HEK293T (cell line): ENCODE measurements around the gene KNTC1.

Source experiments
- CTCF ChIA-PET: fragments of 350-600 bp; formaldehyde crosslinking; extraction: SDS; loops from one replicate; lab custom pipeline; 2021; ENCODE audit warnings: antibody characterized with exemption, inconsistent platforms; lab: Yijun Ruan, JAX
- POLR2A ChIA-PET: fragments of 350-600 bp; formaldehyde crosslinking; extraction: SDS; loops from one replicate; lab custom pipeline; 2020; ENCODE audit warnings: antibody characterized with exemption, inconsistent platforms; lab: Yijun Ruan, JAX
- DNase-seq: peaks from one replicate; pipeline ENCODE4 v3.0.0; 2012; ENCODE audit warnings: mixed read lengths; ENCODE audit errors: extremely low spot score
- ARNT ChIP-seq: fragments of 450-650 bp; IDR thresholded peaks from 2 replicates; pipeline ENCODE4 v1.6.1; 2017; ENCODE audit warnings: mild to moderate bottlenecking
- BHLHE40 ChIP-seq: fragments of 450-650 bp; IDR thresholded peaks from 2 replicates; pipeline ENCODE4 v1.6.1; 2016; ENCODE audit warnings: mild to moderate bottlenecking, moderate library complexity, borderline replicate concordance
- CTBP1 ChIP-seq: fragments of 450-650 bp; IDR thresholded peaks from 2 replicates; pipeline ENCODE4 v1.6.1; 2016; ENCODE audit warnings: borderline replicate concordance
- ELF4 ChIP-seq: fragments of 450-650 bp; IDR thresholded peaks from 2 replicates; pipeline ENCODE4 v1.6.1; 2017; ENCODE audit warnings: antibody characterized with exemption
- FOXA1 ChIP-seq: fragments of 450-650 bp; IDR thresholded peaks from 2 replicates; pipeline ENCODE4 v1.6.1; 2016; ENCODE audit warnings: mild to moderate bottlenecking
- FOXK2 ChIP-seq: fragments of 450-650 bp; IDR thresholded peaks from 2 replicates; pipeline ENCODE4 v1.6.1; 2016; ENCODE audit warnings: mild to moderate bottlenecking
- FOXM1 ChIP-seq: fragments of 450-650 bp; IDR thresholded peaks from 2 replicates; pipeline ENCODE4 v1.6.1; 2017; ENCODE audit warnings: mild to moderate bottlenecking, borderline replicate concordance
- HDGF ChIP-seq: fragments of 450-650 bp; IDR thresholded peaks from 2 replicates; pipeline ENCODE4 v1.6.1; 2017; ENCODE audit warnings: antibody characterized with exemption, borderline replicate concordance
- L3MBTL2 ChIP-seq: fragments of 450-650 bp; conservative IDR thresholded peaks from 2 replicates; pipeline ENCODE4 v1.6.1; 2016; ENCODE audit warnings: mild to moderate bottlenecking
- LEF1 ChIP-seq: fragments of 450-650 bp; IDR thresholded peaks from 2 replicates; pipeline ENCODE4 v1.6.1; 2017; ENCODE audit warnings: mild to moderate bottlenecking, borderline replicate concordance
- NFRKB ChIP-seq: fragments of 450-650 bp; IDR thresholded peaks from 2 replicates; pipeline ENCODE4 v1.6.1; 2016; ENCODE audit warnings: mild to moderate bottlenecking, moderate library complexity
- SP1 ChIP-seq: fragments of 450-650 bp; IDR thresholded peaks from 2 replicates; pipeline ENCODE4 v1.6.1; 2017
- SUZ12 ChIP-seq: fragments of 450-650 bp; IDR thresholded peaks from 2 replicates; pipeline ENCODE4 v1.6.1; 2016; ENCODE audit warnings: mild to moderate bottlenecking
- TARDBP ChIP-seq: fragments of 450-650 bp; IDR thresholded peaks from 2 replicates; pipeline ENCODE4 v1.6.1; 2016
- ZNF384 ChIP-seq: fragments of 450-650 bp; IDR thresholded peaks from 2 replicates; pipeline ENCODE4 v1.6.1; 2016
- TF ChIP-seq, protein P1 (sequence below): fragments of 450-650 bp; IDR thresholded peaks from 2 replicates; pipeline ENCODE4 v1.6.1; 2016

KNTC1 gene

DNA sequence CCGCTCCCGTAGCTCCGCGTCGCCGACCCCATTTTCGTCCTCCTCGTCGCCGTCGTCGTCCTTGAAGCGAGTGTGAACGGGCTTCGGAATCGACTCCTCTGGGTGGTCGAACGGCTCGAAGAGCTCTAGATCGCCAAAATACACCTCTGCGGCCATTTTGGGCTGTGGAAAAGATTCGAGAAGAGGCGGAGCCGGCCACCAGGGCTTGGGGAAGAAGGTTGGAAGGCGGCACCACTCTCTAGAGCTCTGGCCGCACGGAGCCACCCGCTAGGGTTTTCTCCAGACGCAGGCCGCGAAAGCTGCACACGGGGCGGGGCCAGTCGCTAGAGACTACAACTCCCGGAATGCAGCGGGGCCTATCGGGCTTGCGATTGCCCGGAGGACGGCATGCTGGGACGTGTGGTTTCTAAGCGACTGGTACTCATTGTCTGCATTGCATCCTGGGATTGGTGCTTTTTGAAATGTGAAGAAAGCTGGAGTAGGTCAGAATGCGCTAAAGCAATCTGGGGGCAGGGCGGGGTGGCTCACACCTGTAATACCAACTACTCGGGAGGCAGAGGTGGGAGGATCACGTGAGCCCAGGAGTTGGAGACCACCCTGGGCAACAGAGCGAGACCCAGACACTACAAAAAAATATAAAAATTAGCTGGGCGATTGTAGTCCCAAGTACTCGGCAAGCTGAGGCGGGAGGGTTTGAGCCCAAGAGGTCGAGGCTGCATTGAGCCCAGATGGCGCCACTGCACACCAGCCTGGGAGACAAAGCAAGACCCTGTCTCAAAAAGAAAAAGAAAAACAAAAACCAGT lies 26.2 kb upstream of the KNTC1 start, which contains the start of gene ZCCHC8:
TSS of gene ZCCHC8 (minus strand) at position 248 of the 804 bp plus-strand sequence. CDS start at position 156, 92 bp downstream.
- CTCF ChIA-PET, result interaction anchor here (0.6 kb wide), 1 partner anchor 139 kb away, joined by 3 read pairs; no protein-coding TSS in a partner anchor

GRCh38 chr12:122501489-122501989 lies 25.5 kb upstream of the KNTC1 start:
- TF ChIP-seq ELF4, result no peak
- no peak for TF ChIP-seq BHLHE40
- no peak for TF ChIP-seq FOXA1
- TF ChIP-seq FOXM1, result no peak
- TF ChIP-seq NFRKB, result no peak
- TF ChIP-seq HDGF, result no peak

More for the DNA sequence above, 26.2 kb upstream of the KNTC1 start, which contains the start of gene ZCCHC8:
- DNase-seq, result peak; percentile 88
- TF ChIP-seq ARNT (peak; percentile 93), ZNF384 (no peak), ELF4 (peak; percentile 39; the same call in 1 of the 2 replicates)
- POLR2A ChIA-PET, result interaction anchor here (0.7 to 5.3 kb wide), 23 partner anchors 9 to 252 kb away, joined by 3 to 47 read pairs (median 5); partner anchors contain the start of genes CLIP1, DENR, KNTC1 and RSRC2

GRCh38 chr12:122503147-122503751 lies 23.8 kb upstream of the KNTC1 start:
- no peak for DNase-seq
- ChIA-PET CTCF (interaction anchor here (1.1 kb wide), 1 partner anchor 19 kb away, joined by 3 read pairs; no protein-coding TSS in a partner anchor), POLR2A (interaction anchor here (1.0 kb wide), 1 partner anchor 104 kb away, joined by 5 read pairs; no protein-coding TSS in a partner anchor)
- TF ChIP-seq FOXA1, result no peak
- TF ChIP-seq, protein P1, sequence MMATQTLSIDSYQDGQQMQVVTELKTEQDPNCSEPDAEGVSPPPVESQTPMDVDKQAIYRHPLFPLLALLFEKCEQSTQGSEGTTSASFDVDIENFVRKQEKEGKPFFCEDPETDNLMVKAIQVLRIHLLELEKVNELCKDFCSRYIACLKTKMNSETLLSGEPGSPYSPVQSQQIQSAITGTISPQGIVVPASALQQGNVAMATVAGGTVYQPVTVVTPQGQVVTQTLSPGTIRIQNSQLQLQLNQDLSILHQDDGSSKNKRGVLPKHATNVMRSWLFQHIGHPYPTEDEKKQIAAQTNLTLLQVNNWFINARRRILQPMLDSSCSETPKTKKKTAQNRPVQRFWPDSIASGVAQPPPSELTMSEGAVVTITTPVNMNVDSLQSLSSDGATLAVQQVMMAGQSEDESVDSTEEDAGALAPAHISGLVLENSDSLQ, result no peak
- no peak for TF ChIP-seq ZNF384
- no peak for TF ChIP-seq ELF4
- no peak for TF ChIP-seq BHLHE40
- no peak for TF ChIP-seq FOXK2
- TF ChIP-seq ARNT, result no peak

More at GRCh38 chr12:122501489-122501989, 25.5 kb upstream of the KNTC1 start:
- no peak for DNase-seq
- CTCF ChIA-PET, result interaction anchor here (1.1 kb wide), 1 partner anchor 30 kb away, joined by 3 read pairs; no protein-coding TSS in a partner anchor
- POLR2A ChIA-PET, result interaction anchor here (0.7 to 5.3 kb wide), 14 partner anchors 11 to 251 kb away, joined by 3 to 47 read pairs (median 6); partner anchors contain the start of genes CLIP1, DENR, KNTC1 and RSRC2

DNA sequence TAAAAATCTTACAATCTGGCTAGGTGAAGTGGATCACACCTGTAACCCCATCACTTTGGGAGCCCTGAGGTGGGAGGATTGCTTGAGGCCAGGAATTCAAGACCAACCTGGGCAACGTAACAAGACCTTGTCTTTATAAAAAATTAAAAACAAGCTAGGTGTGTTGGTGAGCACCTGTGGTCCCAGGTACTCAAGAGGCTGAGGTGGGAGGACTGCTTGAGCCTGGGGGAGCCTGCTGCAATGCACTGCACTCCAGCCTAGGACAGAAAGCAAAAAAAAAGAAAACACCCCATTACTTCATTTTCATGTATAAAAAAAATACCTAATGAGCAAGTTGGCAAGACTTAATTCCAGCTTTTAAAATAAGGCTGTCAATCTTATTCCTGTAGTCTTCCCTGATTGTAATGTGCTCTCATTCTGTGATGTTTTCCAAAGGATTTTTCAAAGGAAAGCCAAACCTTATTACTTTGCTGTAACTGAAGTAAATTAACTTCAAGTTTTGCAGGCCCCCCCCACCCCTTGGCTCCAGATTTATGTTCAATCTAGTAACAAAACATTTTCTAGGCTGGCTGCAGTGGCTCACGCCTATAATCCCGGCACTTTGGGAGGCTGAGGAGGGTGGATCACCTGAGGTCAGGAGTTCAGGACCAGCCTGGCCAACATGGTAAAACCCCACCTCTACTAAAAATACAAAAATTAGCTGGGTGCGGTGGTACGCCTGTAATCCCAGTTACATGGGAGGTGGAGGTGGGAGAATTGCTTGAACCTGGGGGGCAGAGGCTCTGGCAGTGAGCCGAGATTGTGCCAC lies 23.1 kb upstream of the KNTC1 start:
- TF ChIP-seq TARDBP, result no peak
- no peak for TF ChIP-seq L3MBTL2
- TF ChIP-seq ELF4, result no peak
- no peak for TF ChIP-seq ARNT
- TF ChIP-seq BHLHE40, result no peak
- no peak for TF ChIP-seq CTBP1
- no peak for TF ChIP-seq NFRKB
- TF ChIP-seq FOXA1, result no peak
- TF ChIP-seq SUZ12, result no peak
- TF ChIP-seq ZNF384, result no peak
- TF ChIP-seq LEF1, result no peak
- ChIA-PET POLR2A (interaction anchor here (1.0 kb wide), 1 partner anchor 104 kb away, joined by 5 read pairs; no protein-coding TSS in a partner anchor), CTCF (interaction anchor here (1.1 kb wide), 1 partner anchor 20 kb away, joined by 3 read pairs; no protein-coding TSS in a partner anchor)
- no peak for DNase-seq

- ChIA-PET CTCF (no interaction called here), POLR2A (interaction anchor here (1.6 kb wide), 1 partner anchor 21 kb away, joined by 8 read pairs; the partner anchor contains the start of genes KNTC1 and RSRC2)
Observed at GRCh38 chr12:122505419-122506051, 21.5 kb upstream of the KNTC1 start.

More at GRCh38 chr12:122505419-122506051, 21.5 kb upstream of the KNTC1 start:
- TF ChIP-seq BHLHE40 (no peak), HDGF (no peak), SUZ12 (no peak), ARNT (no peak), ELF4 (no peak), TARDBP (no peak), NFRKB (no peak), ZNF384 (no peak), FOXK2 (no peak), CTBP1 (no peak), FOXM1 (no peak), SP1 (no peak), FOXA1 (no peak), LEF1 (no peak), L3MBTL2 (no peak)
- TF ChIP-seq, protein P1, result no peak
- DNase-seq, result no peak
